AML-193 (cell line): Measurements from ENCODE around the gene SLC6A3.
"Not testable (repeated sequence)": the region's sequence is repeated elsewhere in the genome, so short reads cannot be mapped to it uniquely, and the experiment has no call there.

Experiments used
- DNase-seq, 2 experiments: peaks; one replicate each; lab custom pipeline; 2025; lab: John Stamatoyannopoulos, UW

SLC6A3 gene

DNA sequence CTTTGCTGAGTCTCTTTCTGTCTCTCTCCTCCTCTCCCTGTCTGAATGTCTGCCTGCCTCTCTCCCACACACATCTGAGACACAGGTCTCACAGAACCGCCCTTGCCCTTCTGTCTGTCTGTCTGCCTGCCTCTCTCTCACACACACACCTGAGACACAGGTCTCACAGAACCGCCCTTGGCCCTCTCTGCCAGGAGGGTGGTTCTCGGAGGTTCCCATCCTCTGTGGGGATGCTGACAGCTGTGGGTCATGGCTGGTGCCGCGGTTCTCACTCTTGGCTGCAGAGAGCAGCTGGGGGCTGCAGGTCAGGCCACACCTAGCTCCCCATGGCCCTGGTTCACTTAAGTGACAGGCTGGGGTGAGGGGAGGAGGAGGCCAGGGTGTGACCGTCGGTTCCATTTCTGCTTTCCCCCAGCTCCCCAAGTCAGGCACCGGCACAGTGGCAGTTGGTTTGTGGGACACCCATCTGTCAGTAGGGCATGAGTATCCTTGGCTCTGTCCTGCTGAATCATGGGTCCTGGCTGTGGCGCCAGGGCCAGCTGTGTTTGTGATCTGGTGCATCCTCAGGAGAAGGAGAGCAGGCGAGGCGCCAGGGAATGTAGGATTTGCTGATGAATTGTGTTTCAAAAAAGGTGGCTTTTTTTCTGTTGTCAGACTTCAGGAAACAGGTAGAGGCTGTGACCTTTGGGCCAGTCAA is 58.0 kb downstream of the SLC6A3 start:
- no peak for DNase-seq

DNA sequence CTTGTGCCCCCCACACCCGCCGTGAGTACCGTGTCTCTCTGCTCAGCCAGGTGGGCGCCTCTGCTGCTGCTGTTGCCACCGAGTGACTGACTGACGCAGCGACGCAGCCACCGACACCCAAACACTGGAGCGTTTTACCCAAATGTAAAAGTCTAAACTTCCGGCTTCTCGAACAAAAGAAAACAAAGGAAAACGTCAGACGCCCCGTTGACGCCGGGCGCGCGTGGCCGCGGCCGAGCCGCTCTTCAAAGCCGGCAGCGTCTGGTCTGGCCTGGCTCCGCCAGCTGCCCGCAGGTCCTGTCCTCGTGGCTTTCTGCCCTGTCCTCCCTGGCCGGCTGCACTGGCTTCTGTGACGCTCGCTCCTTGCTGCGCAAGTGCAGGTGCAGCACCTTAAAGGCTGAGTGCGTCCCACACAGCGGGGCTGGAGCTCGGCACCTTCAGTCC is 58.9 kb downstream of the SLC6A3 start:
- peak; percentile 13 to 28 for DNase-seq

DNA sequence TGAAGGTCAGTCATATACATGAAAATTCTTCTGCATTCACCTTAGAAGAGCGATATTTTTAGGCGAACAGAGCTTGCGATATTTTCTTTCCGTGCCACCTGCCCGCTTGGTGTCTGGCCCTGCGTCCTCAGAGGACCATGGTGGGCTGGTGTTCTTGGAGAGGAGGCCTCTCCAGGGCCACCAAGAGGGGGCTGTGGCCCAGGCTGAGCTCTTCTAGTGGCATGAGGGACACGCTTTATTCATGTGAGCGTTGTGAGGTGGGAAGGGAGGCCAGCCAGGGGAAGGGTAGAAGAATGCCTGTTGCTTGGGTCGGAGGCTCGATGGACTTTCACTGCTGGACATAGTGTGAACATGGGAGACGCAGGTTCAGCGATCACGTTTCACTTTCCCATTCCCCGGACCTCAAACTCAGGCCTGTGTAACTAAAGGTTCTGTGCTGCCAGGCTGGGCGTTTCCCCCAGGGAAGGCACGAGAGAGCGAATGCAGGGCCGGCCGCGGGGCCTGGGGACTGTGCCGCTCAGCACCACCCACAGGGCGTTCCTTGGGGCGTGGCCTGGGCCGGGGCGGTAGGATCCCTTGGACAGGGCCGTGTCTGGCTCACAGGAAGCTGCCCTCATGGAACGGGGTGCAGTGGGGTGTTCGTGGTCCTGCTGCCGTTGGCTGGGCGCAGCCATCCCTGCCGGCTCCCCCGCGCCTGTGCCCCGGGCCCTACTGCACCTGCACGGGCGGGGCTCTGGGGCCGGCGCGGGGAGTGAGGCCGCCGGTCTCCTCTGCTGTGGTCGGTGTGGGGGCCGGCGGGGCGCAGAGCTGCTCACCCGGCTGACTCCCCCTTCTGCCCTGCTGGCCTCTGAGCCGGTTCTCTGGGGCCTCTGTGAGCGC is 59.6 kb downstream of the SLC6A3 start:
- DNase-seq: peak; percentile 48 to 52

DNA sequence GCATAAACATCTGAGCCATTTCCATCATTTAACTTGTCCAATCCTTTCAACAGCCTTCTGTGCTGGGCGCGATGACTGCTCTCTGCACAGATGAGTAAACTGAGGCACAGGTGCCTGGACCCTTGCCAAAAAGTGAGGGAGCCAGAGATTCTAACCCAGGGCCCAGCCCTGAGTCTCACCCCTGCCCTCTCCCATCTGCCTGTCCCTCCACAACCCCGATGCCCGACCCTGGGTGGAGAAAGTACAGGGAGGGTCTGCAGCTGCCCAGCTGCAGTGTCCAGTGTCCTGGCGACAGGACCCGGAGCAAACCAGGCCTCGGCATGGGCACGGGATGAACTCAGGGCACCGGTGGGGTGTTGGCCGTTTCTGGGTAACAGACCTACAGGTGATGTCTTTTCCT is 60.7 kb downstream of the SLC6A3 start:
- DNase-seq: no peak

DNA sequence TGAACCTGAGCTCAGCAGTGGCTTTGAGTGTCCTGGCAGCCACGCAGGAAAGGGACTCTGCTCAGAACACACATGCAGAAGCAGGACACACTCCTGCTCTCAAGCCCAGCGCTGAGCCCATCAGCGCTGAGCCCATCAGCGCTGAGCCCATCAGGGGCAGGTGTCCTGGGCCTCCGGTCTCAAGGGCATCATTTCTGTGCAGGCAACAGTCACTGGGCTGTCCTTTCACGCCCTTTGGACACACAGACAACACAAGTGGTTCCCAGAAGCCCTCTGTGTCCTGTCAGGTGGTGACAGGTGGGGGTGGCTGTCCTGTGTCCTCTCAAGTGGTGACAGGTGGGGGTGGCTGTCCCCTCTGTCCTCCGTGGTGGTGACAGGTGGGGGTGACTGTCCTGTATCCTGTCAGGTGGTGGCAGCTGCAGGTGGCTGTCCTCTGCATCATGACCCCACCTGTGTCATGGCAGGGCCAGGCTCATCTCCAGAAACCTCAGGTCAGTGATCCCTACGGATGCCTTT is 61.3 kb downstream of the SLC6A3 start:
- DNase-seq: no peak

DNA sequence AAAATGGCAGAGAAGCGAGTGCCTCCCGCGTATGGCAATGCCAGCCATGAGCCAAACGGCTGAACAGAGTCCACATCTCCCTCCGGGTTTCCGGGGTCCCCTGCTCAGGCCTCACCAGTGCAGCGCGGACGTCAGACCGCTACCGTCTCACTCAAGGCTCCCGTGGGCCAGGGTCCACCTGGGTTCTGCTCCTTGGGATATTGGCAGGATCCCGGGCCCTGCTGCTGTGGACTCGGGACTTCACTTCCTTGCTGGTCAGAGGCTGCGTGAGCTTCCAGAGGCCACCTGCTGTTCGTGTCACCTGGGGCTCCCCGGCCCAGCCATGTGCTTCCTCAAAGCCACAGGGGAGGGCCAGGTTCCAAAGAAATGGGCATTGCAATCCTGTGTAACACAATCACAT is 61.9 kb downstream of the SLC6A3 start:
- no peak for DNase-seq

DNA sequence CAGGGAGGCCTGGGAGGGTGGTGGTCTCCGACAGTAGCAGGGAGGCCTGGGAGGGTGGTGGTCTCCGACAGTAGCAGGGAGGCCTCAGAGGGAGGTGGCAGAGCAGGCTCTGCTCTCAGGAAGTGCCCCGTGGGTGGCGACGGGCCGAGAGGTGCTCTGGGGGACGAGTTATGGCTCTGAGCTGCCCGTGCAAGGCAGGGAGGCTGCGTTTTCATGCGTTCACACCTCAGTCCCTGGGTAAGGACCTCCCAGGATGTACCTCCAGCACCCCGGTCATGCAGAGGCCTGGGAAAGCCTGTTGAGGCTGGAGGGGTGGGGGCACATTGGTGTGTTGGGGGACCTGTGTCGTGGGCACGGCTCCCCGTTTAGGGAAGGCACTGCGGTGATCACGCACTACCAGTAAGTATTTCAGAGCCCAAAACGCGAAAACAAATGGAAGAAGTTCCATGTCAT is 63.0 kb downstream of the SLC6A3 start:
- no peak for DNase-seq

DNA sequence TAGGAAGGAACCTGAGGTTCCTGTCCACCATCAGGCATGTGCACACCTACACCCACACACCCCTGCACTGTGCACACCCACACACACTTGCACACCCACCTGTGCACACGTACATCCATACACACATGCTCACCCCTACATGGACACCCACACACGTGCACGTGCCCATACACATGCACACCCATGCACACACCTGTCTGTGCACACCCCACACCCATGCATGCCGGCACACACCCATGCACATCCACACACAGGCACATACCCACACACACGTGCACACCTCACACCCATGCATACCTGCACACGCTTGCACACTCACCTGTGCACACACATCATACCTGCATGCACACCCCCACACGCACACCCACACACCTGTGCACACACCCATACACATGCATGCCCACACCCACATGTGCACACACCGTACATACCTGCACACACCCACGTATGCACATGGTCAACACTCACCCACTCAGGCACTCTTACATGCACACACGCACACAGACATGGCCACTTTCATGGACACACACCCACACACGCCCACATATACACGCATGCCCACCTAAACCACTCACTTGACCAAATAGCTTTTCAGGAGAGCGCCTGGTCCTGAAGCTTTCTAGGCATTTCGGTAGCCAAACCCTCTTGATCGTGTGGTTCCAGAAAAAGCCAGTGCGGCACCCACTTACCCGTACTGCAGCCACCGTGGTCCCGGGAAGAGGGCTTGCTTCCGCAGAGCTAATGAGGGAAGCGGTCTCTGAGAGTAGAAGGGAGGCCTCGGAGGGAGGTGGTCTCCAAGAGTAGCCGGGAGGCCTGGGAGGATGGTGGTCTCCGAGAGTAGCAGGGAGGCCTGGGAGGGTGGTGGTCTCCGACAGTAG is 63.6 kb downstream of the SLC6A3 start:
- no peak for DNase-seq

DNA sequence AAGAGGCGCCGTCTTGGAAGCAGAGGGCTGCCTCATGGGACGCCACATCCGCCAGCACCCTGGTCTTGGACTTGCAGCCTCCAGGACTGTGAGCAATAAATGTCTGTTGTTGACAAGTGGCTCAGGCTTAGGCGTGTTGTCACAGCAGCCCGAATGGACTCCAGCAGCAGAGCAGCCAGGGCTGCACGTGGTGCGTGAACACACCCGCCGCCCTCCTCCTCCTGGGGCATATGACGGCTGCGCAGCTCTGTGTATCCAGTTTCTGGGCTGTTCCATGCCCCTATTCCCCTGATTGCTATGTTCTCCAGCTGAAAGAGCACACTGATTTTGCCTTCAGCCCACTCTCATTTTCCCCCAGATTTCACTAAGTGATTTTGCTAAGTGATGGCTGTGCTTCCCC is 64.3 kb downstream of the SLC6A3 start:
- DNase-seq: no peak

DNA sequence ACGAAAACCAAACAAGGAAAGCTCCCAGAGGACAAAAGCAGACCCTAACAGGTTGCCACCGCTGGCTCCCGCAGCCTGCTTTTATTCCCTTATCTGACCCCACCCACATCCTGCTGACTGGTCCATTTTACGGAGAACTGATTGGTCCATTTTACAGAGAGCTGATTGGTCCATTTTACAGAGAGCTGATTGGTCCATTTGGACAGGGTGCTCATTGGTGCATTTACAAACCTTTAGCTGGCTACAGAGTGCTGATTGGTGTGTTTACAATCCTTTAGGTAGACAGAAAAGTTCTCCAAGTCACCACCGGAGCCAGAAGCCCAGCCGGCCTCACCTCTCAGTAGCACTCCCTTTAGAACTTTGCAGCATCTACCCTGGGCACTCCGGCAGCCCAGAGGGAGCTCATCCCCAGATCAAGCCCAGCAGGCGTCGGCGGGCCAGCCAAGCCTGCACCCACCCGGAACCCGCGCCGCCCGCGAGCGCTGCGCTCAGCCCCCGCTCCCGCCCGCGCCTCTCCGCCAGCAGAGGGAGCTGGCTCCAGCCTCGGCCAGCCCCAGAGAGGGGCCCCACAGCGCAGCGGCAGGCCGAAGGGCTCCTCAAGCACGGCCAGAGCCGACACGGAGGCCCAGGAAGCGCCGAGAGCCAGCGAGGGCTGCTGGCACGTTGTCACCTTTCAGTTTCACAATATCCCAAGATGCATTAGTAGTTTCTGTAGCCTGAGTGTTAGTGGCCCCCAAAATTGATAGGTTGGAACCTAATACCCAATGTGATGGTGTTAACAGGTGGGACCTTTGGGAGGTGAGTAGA is 65.0 kb downstream of the SLC6A3 start:
- no peak for DNase-seq

DNA sequence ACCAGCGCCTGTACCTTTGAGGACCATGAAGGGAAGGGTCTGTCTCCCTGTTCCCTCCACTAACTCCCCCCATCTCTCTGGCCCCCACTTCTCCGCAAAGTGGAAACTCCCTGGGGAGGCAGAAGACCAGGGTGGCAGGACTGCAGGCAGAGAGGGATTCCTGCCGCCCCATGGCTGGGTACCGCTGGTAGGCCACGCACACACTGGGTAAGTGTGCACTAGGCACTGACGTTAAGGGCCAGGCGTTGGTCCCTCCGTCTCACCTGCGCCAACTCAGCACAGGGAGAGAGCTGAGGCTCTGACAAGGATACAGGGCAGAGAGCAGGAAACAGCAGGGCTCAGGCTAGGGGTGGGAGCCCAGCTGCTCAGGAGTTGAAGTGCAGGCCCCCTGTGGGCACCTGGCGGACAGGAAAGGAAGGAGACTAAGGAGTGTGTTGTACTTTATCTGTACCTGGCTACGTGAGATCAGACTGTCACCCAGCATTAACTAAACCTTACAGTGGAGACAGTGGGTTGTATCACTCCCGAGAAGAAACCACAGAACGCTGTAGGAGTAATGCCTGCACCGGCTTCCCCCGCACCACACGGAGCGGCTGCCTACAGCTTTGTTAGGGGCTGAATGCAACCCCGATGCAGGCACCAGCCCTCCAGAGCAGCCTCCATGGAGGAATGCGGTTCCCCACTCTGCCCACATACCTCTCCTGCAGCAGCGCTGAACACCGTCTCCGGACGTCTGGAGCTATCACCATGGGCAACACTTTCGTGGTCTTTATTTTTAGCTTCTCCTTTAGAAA is 66.2 kb downstream of the SLC6A3 start:
- no peak for DNase-seq

DNA sequence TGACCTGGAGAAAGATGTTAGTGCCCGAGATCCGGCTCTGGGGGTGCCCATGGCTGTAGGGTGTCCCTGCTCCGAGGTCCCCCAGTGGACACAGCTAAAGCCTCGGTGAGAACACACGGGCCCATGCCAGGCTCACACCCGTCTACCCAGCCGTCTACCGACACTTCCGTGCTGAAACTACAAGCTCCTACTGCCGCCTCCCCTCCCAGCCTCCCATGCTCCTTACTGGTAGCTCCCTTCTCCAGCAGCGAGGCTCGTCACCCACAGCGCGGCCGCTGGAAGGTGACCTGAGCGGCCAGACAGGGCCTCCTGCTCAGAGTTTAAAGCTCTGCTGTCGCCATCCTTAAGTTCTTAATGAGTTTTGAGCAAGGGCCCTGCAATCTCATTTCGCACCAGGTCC is 67.1 kb downstream of the SLC6A3 start:
- DNase-seq: no peak

DNA sequence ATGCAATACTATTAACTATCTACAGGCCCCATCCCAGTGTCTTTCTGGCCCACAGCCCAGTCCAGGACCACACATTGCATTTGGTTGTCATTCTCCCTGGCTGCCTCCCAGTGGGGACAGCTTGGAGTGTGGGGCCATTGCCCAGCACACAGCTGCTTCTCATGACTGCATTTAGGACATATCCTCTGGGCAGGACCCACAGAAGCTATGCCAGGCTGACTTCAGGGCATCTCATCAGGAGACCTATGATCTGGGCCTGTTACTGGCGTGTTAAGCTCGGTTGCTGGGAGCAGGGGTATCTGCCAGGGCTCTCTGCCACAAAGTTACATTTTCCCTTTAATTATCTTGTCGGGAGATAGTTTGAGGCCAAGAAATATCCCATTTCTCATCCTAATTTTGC is 68.3 kb downstream of the SLC6A3 start:
- DNase-seq: no peak

DNA sequence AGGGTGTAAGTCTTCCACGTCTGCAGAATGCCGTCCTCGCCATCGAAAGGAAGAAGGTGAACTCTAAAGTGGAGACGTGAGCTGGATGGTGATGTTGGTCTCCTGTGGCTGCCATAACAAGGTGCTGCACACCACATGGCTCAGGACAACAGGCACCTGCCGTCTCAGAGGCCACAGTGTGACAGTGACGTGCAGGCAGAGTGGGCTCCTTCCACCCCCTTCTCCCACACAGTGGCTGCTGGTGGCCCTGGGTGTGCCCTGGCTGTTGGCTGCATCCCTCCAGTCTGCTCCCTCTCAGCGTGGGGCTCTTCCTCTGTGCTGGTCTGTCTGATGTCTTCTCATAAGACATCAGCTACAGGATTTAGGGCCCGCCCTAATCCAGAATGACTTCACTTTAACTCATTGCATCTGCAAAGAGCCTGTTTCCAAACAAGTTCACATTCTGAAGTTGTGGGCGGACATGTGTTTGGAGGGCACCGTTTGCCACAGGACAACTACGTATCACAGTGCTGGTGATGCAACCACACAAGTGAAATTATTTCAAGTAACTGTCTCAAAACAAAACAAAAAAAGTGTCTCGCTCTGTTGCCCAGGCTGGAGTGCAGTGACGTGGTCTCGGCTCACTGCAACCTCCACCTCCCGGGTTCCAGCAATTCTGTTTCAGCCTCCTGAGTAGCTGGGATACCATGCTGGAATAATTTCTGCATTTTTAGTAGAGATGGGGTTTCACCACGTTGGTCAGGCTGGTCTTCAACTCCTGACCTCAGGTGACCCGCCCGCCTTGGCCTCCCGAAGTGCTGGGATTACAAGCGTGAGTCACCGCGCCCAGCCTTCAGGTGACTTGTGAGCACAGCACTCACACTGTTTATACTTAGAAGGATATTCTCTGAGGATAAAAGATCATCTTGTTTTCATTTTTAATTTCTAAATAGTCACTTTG is 69.1 kb downstream of the SLC6A3 start:
- no peak for DNase-seq

DNA sequence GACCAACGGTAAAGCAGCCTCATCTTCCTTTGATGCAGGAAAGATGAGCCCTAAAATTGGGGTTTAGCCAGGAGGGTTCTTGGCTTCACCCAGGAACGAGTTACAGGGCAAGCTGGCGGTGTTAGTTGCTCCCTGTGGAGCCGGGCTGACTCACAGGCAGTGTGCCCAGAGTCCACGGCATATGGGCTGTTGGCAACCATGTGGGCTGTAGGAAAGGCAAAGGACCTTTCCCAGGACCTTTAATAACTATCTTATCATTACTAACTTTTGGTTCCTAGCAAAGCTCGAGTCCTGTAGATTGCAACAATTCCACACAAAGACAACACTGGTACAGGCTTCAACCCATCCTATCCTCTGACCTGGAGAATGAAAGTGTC is 70.6 kb downstream of the SLC6A3 start:
- DNase-seq: no peak

DNA sequence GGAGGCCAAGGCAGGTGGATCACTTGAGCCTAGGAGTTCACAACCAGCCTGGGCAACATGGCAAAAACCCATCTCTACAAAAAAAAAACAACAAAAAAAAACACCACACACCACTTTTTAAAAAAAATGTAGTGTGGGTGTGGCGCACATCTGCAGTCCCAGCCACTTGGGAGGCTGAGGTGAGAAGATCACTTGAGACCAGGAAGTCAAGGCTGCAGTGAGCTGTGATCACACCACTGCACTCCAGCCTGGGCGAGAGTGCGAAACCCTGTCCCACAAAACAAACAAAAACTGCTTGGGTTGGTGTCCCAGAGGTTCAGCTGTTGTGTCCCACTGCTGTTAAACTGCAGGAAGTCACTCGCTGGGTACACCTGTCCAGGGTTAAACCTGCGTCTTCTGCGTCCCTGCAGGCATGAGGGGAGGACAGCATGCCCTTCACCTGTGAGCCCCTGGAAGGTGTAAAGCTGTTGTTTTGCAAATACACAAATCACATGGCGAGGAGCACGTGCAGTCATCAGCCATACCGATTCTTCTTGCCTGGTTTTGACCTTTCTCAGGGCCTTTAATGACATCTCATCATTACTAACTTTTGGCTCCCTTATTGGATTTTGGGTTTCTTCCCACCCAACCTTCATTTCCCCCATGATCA is 71.1 kb downstream of the SLC6A3 start:
- DNase-seq: no peak

DNA sequence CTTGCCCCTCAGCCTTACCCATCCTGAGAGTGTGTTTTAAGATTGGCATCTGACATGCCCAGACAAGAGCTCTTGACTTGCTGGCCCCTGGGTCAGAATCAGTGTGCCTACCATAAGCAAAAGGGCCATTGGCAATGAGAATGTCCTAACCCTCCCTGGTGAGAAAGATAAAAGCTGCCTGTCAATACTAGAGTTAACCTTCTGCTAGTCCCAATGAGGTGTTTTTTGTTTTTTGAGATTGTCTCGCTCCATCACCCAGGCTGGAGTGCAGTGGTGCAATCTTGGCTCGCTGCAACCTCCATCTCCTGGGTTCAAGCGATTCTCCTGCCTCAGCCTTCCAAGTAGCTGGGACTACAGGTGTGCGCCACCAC is 73.3 kb downstream of the SLC6A3 start:
- DNase-seq: not testable (repeated sequence)

DNA sequence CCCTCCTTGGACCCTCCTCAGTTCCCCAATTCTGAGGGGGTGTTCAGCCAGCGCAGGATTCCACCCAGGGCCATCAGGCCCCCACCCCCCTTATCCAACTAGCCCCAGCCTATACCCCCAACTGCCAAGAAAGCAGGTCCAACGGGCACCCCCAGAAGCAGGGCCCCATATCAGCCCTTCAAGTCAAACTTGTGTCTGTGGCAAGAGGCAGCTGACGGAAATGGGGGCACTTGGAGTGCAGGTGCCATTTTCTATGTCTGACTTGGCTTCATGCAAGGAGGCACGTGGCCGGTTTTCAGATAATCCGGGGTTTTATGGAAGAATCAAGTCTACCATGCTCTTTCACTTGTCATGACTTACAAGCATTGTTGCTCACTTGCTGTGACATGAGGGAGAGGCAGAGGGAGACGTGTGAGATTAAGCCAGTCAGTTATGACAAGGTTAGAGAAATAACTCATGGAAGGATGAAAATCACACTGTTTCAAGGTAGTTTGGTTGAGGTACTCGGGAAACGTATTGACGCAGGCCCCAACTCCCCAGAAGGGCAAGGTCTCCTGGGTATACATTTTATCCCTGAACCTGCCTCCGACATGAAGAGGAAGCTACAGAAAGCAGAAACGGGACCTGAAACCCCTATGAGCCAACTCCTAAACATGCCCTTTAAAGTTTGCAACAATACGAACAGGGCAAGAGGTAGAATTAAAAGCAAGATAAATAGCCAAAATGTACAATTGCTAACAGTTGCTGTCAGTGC is 73.8 kb downstream of the SLC6A3 start:
- no peak for DNase-seq
